HEK293 (cell line): ENCODE results near the gene TOMM40L.

Source experiments
- CTCF ChIA-PET: fragments of 350-600 bp; formaldehyde crosslinking; extraction: SDS; loops from one replicate; lab custom pipeline; 2021; ENCODE audit warnings: antibody characterized with exemption; lab: Yijun Ruan, JAX
- POLR2A ChIA-PET: fragments of 300-600 bp; formaldehyde crosslinking; extraction: SDS; loops from one replicate; lab custom pipeline; 2020; ENCODE audit warnings: antibody characterized with exemption, inconsistent platforms; lab: Yijun Ruan, JAX
- H3K27ac ChIP-seq: fragments of 200-500 bp; sonication (Bioruptor generic); 2 replicates; pipeline ENCODE4 v1.5.1; 2014; ENCODE audit warnings: low read depth, low read length, control low read depth, inconsistent platforms; ENCODE audit errors: extremely low read depth
- H3K36me3 ChIP-seq, 2 experiments: fragments of 200-500 bp in 1 of 2; sonication (Bioruptor generic) in 1 of 2; 1 replicate in 1 of 2; 2 replicates in 1 of 2; pipeline ENCODE4 v1.5.1; 2014 to 2017; ENCODE audit warnings: inconsistent platforms in 2 of 2, low read length in 2 of 2; ENCODE audit not compliant: control insufficient read depth in 2 of 2, insufficient read depth in 1 of 2
- H3K4me1 ChIP-seq: fragments of 200-500 bp; sonication (Bioruptor generic); 2 replicates; pipeline ENCODE4 v1.5.1; 2014; ENCODE audit warnings: mild to moderate bottlenecking, low read length, inconsistent platforms; ENCODE audit not compliant: control insufficient read depth, insufficient read depth
- H3K4me3 ChIP-seq: 2 replicates; pipeline ENCODE4 v1.5.1; 2011; ENCODE audit warnings: low read depth, mild to moderate bottlenecking, control low read depth, low read length, moderate library complexity
- H3K9me3 ChIP-seq: fragments of 200-500 bp; sonication (Bioruptor generic); 2 replicates; pipeline ENCODE4 v1.5.1; 2014; ENCODE audit warnings: low read depth, low read length, inconsistent platforms; ENCODE audit not compliant: control insufficient read depth, insufficient read depth
- KLF10 ChIP-seq: fragments of 450-650 bp; IDR thresholded peaks from 2 replicates; pipeline ENCODE4 v1.5.1; 2018; ENCODE audit warnings: missing biosample characterization, mild to moderate bottlenecking, missing genetic modification characterization
- KLF16 ChIP-seq: fragments of 450-650 bp; formaldehyde crosslinking; IDR thresholded peaks from 2 replicates; pipeline ENCODE4 v1.5.1; 2017; ENCODE audit warnings: missing biosample characterization, missing genetic modification characterization
- TSHZ1 ChIP-seq: fragments of 450-650 bp; formaldehyde crosslinking; IDR thresholded peaks from 2 replicates; pipeline ENCODE4 v1.5.1; 2016; ENCODE audit warnings: missing biosample characterization, missing genetic modification characterization, borderline replicate concordance
- ZBTB26 ChIP-seq: fragments of 450-650 bp; formaldehyde crosslinking; optimal IDR thresholded peaks from 2 replicates; pipeline ENCODE3; 2016; ENCODE audit warnings: missing biosample characterization, mild to moderate bottlenecking, missing genetic modification characterization
- ZFP69B ChIP-seq: fragments of 450-650 bp; formaldehyde crosslinking; IDR thresholded peaks from 2 replicates; pipeline ENCODE4 v1.5.1; 2016; ENCODE audit warnings: missing biosample characterization, missing genetic modification characterization
- ZNF214 ChIP-seq: fragments of 450-650 bp; formaldehyde crosslinking; IDR thresholded peaks from 2 replicates; pipeline ENCODE4 v1.5.1; 2017; ENCODE audit warnings: missing biosample characterization, mild to moderate bottlenecking, missing genetic modification characterization, borderline replicate concordance
- ZNF239 ChIP-seq: fragments of 450-650 bp; formaldehyde crosslinking; IDR thresholded peaks from 2 replicates; pipeline ENCODE4 v1.5.1; 2016; ENCODE audit warnings: missing biosample characterization, missing genetic modification characterization
- ZNF274 ChIP-seq, 2 experiments: fragments of 200-500 bp in 1 of 2; fragments of 450-650 bp in 1 of 2; sonication (Bioruptor generic) in 1 of 2; formaldehyde crosslinking in 1 of 2; IDR thresholded peaks; 2 replicates each; pipeline versions ENCODE4 v1.5.1 to v1.6.1; 2014 to 2016; ENCODE audit warnings: borderline replicate concordance in 1 of 2, inconsistent platforms in 1 of 2, low read length in 1 of 2, missing biosample characterization in 1 of 2, missing genetic modification characterization in 1 of 2
- ZNF324 ChIP-seq: fragments of 450-650 bp; formaldehyde crosslinking; IDR thresholded peaks from 2 replicates; pipeline ENCODE4 v1.5.1; 2016; ENCODE audit warnings: missing biosample characterization, missing genetic modification characterization
- ZNF366 ChIP-seq: fragments of 450-650 bp; formaldehyde crosslinking; conservative IDR thresholded peaks from 2 replicates; pipeline ENCODE4 v1.5.1; 2016; ENCODE audit warnings: missing biosample characterization, missing genetic modification characterization
- ZNF416 ChIP-seq: fragments of 450-650 bp; formaldehyde crosslinking; IDR thresholded peaks from 2 replicates; pipeline ENCODE4 v1.5.1; 2016; ENCODE audit warnings: missing biosample characterization, missing genetic modification characterization
- ZNF510 ChIP-seq: fragments of 450-650 bp; formaldehyde crosslinking; IDR thresholded peaks from 2 replicates; pipeline ENCODE4 v1.5.1; 2018; ENCODE audit warnings: mild to moderate bottlenecking, missing genetic modification characterization, missing biosample characterization; ENCODE audit not compliant: insufficient replicate concordance
- ZNF514 ChIP-seq: fragments of 450-650 bp; formaldehyde crosslinking; IDR thresholded peaks from 2 replicates; pipeline ENCODE4 v1.5.1; 2016; ENCODE audit warnings: missing biosample characterization, missing genetic modification characterization
- ZNF623 ChIP-seq: fragments of 450-650 bp; formaldehyde crosslinking; IDR thresholded peaks from 2 replicates; pipeline ENCODE4 v1.5.1; 2016; ENCODE audit warnings: missing biosample characterization, missing genetic modification characterization
- ZNF639 ChIP-seq: fragments of 450-650 bp; formaldehyde crosslinking; IDR thresholded peaks from 2 replicates; pipeline ENCODE4 v1.5.1; 2016; ENCODE audit warnings: missing biosample characterization, missing genetic modification characterization
- ZNF837 ChIP-seq: fragments of 450-650 bp; formaldehyde crosslinking; IDR thresholded peaks from 2 replicates; pipeline ENCODE4 v1.5.1; 2016; ENCODE audit warnings: missing biosample characterization, missing genetic modification characterization
- ZNF843 ChIP-seq: fragments of 450-650 bp; formaldehyde crosslinking; IDR thresholded peaks from 2 replicates; pipeline ENCODE4 v1.5.1; 2016; ENCODE audit warnings: missing biosample characterization, missing genetic modification characterization
- ZXDB ChIP-seq: fragments of 450-650 bp; formaldehyde crosslinking; IDR thresholded peaks from 2 replicates; pipeline ENCODE4 v1.5.1; 2016; ENCODE audit warnings: missing biosample characterization, missing genetic modification characterization
- TF ChIP-seq, protein P1 (sequence below): fragments of 450-650 bp; formaldehyde crosslinking; IDR thresholded peaks from 2 replicates; pipeline ENCODE4 v1.5.1; 2016; ENCODE audit warnings: missing biosample characterization, missing genetic modification characterization
- TF ChIP-seq, protein P2 (sequence below): fragments of 450-650 bp; IDR thresholded peaks from 2 replicates; pipeline ENCODE4 v1.5.1; 2018; ENCODE audit warnings: missing biosample characterization, missing genetic modification characterization
- TF ChIP-seq, protein P3 (sequence below): fragments of 450-650 bp; formaldehyde crosslinking; IDR thresholded peaks from 2 replicates; pipeline ENCODE4 v1.5.1; 2016; ENCODE audit warnings: missing biosample characterization, missing genetic modification characterization

Gene TOMM40L

DNA sequence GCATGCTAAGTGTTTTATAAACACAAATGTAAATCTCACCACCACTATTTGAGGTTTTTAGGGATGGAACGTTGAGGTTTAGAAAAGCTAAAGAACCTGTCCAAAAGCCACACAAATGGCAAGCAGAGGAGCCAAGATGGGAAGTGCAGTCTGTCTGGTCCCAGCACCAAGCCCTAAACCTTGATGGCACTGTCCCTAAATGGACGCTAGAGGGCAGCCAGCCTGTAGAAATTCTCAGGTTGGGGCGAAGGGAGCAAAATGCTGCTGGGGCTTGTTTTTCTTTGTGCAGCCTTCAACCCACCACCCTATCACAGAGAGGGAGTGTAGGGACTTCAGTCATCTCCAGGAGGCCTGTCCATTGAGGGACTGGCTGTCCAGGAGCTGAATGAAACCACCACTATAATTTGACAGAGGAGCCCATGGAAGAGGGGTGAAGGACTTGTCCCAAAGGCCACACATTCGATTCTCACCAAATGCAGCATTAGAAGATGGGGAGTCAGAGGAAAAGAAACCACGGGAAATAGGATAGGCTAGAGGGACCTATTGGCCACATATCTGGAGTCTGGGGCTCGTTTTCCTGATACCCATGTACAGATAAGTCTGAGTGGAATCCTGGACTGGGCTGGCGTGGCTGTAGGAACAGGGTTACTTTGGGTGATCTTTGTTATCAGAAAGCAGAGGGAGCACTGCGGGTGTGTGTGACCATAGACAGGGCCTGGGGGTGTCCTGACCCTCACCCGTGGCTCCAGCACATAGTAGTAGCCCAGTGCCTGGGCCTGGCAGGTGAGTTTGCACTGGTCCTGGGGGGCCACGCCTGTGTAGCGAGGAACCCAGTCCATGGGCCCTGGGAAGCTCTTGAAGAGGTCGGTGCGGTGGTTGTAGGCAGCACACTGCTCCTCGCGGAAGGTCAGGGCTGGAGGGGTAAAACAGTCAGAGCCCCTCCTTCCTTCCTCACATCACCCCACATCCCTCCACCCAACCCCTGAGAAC is 33.1 kb upstream of the TOMM40L start (continued):
- TF ChIP-seq, protein P1, sequence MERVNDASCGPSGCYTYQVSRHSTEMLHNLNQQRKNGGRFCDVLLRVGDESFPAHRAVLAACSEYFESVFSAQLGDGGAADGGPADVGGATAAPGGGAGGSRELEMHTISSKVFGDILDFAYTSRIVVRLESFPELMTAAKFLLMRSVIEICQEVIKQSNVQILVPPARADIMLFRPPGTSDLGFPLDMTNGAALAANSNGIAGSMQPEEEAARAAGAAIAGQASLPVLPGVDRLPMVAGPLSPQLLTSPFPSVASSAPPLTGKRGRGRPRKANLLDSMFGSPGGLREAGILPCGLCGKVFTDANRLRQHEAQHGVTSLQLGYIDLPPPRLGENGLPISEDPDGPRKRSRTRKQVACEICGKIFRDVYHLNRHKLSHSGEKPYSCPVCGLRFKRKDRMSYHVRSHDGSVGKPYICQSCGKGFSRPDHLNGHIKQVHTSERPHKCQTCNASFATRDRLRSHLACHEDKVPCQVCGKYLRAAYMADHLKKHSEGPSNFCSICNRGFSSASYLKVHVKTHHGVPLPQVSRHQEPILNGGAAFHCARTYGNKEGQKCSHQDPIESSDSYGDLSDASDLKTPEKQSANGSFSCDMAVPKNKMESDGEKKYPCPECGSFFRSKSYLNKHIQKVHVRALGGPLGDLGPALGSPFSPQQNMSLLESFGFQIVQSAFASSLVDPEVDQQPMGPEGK (tag by site-specific recombination) = peak; percentile 42; the same call in 1 of the 2 replicates
- TF ChIP-seq ZNF416 (no peak), ZNF843 (tag by site-specific recombination) (no peak), ZNF324 (tag by site-specific recombination) (no peak), ZNF623 (tag by site-specific recombination) (no peak), ZFP69B (tag by site-specific recombination) (no peak)

DNA sequence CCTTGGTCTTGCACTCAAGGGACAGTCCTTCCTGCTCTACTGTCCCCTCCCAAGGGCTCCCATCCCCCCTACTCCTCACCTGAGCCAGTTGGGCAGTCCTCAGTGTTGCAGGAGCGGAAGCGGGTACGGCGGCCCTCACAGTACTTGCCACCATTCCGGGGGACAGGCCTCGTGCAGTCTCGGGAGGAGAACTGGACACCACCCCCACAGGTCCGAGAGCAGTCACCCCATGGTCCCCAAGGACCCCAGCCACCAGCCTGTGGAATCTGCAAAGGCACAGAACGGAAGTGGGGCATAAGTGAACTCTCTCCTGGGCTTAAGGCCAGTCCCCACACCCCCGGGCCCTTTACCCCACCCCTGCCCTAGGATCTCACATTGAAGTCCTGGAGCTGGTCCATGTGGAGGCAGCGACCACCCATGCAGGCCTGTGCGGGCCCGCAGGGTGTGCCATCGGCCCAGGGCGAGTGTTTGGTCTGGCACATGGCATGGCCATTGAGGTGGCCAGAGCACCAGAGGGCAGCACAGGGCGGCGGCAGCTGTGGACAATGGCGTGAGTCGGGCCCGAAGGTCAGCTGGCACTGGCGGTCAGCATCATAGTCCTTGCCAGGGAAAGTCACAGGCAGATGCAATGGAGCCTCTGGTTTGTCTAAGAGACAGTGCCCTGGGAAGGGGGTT is 32.2 kb upstream of the TOMM40L start:
- Histone ChIP-seq H3K36me3 (no peaks in the 10 kb centered on the region), H3K27ac (no peak overlapping the region), H3K9me3 (no peaks in the 10 kb centered on the region), H3K4me1 (0 out of 2 replicates have a peak, but pooled peaks cover 6% of the 10 kb centered on the region), H3K4me3 (no peak overlapping the region)
- CTCF ChIA-PET = interaction anchor here (0.6 to 4.5 kb wide), 16 partner anchors 9 to 668 kb away, joined by 3 to 45 read pairs (median 6); partner anchors contain the start of genes APOA2, NDUFS2 and TOMM40L
- POLR2A ChIA-PET = no interaction called here
- TF ChIP-seq, protein P2, sequence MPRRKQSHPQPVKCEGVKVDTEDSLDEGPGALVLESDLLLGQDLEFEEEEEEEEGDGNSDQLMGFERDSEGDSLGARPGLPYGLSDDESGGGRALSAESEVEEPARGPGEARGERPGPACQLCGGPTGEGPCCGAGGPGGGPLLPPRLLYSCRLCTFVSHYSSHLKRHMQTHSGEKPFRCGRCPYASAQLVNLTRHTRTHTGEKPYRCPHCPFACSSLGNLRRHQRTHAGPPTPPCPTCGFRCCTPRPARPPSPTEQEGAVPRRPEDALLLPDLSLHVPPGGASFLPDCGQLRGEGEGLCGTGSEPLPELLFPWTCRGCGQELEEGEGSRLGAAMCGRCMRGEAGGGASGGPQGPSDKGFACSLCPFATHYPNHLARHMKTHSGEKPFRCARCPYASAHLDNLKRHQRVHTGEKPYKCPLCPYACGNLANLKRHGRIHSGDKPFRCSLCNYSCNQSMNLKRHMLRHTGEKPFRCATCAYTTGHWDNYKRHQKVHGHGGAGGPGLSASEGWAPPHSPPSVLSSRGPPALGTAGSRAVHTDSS = no peak
- TF ChIP-seq ZNF366 (tag by site-specific recombination) (no peak), KLF10 (no peak), ZNF514 (no peak), ZNF639 (tag by site-specific recombination) (no peak), ZXDB (no peak), ZBTB26 (tag by site-specific recombination) (no peak), KLF16 (tag by site-specific recombination) (no peak), ZNF214 (no peak), ZNF837 (tag by site-specific recombination) (no peak), TSHZ1 (no peak), ZNF510 (no peak), ZNF239 (tag by site-specific recombination) (no peak), ZNF274 (IDR thresholded peaks at IDR 0.05; ENCODE audit: low read length) (no peak), ZNF274 (tag by site-specific recombination; IDR thresholded peaks at IDR 0.05; ENCODE audit: borderline replicate concordance) (no peak)
- TF ChIP-seq, protein P3, sequence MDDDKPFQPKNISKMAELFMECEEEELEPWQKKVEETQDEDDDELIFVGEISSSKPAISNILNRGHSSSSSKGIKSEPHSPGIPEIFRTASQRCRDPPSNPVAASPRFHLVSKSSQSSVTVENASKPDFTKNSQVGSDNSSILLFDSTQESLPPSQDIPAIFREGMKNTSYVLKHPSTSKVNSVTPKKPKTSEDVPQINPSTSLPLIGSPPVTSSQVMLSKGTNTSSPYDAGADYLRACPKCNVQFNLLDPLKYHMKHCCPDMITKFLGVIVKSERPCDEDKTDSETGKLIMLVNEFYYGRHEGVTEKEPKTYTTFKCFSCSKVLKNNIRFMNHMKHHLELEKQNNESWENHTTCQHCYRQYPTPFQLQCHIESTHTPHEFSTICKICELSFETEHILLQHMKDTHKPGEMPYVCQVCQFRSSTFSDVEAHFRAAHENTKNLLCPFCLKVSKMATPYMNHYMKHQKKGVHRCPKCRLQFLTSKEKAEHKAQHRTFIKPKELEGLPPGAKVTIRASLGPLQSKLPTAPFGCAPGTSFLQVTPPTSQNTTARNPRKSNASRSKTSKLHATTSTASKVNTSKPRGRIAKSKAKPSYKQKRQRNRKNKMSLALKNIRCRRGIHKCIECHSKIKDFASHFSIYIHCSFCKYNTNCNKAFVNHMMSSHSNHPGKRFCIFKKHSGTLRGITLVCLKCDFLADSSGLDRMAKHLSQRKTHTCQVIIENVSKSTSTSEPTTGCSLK (tag by site-specific recombination) = no peak
